Stimulated activated CD4-positive, alpha-beta T cell treated with anti-CD3 and anti-CD28 coated beads, TNF-alpha, amount 100 ng/mL, for 1 hour (primary cell): Measurements from ENCODE around the gene NUDT4.

ENCODE experiments used
- DNase-seq, 3 donors: peaks; one replicate each; pipeline ENCODE4 v3.0.0-alpha.2; 2020; ENCODE audit warnings: low read depth in 3 of 3, low spot score in 1 of 3

NUDT4 gene

DNA sequence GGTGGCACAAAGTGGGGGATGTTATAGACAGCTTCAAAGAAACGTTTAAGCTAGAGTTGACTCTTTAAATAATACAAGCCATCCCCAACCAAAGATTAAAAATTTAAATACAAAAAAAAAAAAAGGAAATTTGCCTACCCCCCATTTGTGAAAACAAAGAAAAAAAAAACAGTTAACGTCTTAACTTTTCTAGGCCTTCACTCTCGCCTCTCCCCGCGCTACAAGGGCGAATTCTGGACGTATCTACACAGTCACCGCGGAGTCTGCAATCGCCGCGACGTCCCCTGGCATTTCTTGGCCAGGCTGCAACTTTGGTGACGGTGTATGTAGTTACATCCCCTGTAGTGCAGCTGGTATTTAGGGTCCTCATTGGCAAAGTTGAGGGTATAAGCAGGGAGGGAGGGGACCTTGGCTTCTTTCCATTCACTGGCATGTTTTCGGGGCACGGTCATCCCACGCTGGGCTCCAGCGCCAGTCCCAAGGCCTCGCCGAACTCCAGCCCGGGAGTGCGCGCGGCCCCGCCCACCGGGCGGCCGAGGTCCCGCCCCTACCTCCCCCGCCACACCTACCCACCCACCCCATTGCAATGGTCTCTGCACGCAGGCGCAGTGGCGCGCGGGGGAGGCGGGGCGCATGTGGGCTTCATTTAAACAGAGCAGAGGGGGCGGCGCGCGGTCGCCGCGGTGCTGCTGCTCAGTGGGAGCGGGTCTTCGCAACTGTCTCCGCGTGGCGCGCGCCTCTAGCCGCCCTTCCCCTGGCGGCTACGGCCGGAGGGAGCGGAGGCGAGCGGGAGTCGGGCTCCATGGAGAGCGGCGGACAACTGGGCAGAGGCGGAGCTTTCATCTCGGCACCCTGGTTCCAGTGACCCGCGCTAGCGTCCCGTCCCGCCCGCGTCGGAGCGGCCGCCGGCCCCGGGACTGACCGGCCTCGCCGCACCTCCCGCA lies at the start of gene NUDT4:
Gene NUDT4, plus strand, starts transcription at position 674 of the 944 bp plus-strand sequence. CDS start 398 bp downstream, outside the sequence.
- peak; percentile 92 to 98 (median 95) for DNase-seq

DNA sequence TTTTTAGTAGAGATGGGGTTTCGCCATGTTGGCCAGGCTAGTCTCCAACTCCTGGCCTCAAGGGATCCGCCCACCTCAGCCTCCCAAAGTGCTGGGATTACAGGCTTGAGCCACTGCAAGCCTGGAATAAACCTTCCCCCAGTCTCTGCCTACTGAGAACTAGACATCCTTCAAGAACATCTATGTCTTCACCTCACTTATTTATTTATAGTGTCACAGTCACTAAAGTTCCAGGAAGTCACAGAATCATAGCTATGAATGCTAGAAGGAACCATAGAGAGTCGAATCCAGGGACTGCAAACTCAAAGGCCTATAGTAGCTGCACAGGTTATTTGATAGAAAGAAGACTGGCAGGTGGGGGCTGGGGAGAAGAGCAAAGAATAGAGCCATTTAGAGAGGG lies 44.7 kb upstream of the NUDT4 start:
- no peak for DNase-seq

DNA sequence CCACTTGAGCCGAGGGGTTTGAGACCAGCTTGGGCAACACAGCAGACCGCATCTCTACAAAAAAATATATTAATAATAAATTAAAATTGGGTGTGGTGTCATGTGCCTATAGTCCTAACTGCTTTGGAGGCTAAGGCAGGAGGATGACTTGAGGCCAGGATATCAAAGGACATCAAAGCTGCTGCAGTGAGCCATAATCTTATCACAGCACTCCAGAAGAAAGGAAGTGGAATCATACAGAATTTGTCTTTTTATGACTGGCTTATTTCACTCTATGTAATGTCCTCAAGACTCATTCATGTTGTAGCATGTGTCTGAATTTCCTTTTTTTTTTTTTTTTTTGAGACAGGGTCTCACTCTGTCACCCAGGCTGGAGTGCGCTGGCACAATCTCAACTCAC lies 43.9 kb upstream of the NUDT4 start:
- DNase-seq: no peak

- DNase-seq: no peak
Observed at GRCh38 chr12:93335603-93336162, 42.0 kb upstream of the NUDT4 start.

DNA sequence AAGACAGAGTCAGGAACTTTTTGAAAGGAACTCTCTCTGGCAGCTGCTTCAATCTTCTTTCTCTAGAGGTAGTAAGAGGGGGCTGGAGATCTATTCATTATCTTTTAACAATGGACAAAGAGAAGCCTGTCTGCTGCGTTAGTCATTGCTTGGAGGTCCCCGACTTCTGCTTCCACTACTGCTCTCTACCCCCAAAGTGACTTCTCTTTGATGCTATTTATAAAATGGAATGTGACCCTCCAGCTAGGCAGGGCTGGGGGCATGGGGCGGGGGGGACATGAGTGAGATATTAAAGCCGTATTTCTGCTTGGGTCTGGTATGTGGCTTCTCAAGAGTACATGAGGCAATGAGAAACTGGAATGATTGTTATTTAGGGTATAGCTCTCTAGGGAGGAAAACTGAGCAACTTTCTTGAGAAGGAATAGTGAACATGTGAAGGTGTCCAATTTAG lies 41.4 kb upstream of the NUDT4 start:
- DNase-seq: no peak

- no peak for DNase-seq
Observed at GRCh38 chr12:93338598-93338997, 39.1 kb upstream of the NUDT4 start.

DNA sequence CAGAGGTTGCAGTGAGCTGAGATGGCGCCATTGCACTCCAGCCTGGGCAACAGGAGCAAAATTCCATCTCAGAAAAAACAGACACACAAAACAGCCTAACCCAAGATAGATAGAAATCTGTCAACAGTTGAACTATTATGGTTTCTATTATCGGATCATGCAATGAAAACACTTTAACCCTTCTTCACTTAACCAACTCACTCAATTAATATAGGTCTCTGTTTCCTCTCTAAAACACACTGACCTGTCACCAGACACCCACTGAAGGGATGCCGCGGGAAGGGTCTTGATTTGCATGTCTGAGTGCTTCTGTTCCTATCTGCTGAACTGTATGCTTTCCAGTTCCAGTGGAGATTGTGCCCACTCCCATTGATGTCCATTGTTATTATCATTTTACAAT lies 38.0 kb upstream of the NUDT4 start:
- no peak for DNase-seq

DNA sequence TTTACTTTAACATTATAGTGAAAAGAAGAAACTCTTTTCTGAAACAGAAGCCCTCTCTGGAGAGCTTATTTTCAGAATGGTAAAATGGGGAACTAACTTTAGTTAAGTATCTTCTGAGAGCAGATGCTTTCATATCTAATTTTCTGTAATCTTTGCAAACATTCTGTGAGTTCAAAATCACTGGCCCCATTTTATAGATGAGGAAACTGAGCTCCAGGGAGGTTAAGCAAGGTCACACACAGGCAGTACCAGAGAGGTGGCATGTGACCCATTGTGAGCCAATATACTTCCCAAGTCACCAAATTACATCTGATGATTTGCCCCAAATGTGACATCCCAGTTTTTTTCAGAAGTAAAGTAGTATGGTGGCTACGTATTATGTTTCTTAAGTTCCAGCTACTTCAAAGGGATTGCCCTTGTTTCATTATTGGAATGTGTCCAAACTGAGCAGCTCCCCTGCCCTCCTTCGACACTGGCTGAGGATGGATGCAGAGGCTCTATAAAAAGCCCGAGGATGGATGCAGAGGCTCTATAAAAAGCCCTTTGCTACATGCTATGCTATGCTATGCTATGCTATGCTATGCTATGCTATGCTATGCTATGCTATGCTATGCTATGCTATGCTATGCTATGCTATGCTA lies 36.2 kb upstream of the NUDT4 start:
- DNase-seq: no peak

DNA sequence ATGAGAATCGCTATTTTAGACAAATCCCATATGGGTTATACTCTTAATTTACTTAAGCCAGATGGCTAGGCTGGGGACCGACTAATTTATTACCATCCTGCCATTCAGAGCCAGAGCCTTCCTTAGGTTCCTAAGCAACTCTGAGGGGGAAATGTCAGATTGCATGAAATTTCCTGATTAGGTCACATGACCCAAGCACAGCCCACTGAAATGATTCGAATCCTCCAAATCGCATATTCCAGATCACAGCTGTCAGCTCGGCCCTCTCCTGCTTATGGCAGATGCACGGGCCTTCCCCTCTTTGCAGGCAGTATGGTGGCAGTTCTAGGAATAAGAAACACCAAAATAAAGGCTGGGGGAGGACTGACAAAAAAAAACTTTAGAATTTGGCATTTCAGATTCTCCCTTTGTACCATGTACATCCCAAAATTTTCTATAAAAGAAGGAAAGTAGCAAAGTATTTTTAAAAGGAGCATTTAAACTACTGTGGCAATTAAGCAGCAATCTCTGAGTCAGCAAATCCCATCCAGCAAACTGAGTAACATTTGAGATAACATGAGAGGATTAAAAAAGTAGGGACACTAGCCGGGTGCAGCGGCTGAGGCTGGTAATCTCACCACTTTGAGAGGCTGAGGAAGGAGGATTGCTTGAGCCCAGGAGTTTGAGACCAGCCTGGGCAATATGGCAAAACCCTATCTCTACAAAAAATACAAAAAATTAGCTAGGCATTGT lies 30.5 kb upstream of the NUDT4 start:
- no peak for DNase-seq

DNA sequence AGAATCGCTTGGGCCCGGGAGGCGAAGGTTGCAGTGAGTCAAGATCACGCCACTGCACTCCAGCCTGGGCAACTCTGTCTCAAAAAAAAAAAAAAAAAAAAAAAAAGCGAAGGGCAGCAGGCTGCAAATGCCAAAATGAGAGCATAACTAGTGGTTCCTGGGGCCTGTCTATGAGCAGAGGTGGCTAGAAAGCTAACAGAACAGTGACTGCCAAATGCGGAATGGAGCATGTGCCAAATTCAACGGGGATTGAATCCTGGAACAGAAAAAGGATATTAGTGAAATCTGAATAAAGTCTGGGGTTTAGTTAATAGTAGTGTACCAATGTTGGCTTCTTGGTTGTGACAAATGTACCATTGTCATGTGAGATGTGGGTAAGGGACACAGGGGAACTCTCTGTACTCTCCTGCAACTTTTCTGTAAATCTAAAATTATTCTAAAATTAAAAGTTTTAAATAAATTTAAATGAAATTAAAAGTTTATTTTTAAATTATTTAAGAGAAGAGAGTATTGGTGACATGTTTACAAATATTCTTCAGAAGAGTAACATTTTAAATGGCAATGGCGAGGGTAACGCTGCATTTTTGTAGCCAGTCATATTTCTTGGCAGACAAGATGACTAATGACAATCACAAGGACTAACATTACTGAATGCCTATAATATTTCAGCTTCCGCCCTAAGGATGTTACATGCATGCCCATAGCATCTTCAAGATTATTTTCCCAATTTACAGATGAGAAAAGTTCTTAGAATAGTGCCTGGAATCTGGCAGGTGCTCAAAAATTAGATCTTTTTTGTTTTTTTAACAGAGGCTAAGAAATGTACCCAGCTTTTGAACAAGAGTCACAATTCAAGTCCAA lies 28.9 kb upstream of the NUDT4 start:
- no peak for DNase-seq

DNA sequence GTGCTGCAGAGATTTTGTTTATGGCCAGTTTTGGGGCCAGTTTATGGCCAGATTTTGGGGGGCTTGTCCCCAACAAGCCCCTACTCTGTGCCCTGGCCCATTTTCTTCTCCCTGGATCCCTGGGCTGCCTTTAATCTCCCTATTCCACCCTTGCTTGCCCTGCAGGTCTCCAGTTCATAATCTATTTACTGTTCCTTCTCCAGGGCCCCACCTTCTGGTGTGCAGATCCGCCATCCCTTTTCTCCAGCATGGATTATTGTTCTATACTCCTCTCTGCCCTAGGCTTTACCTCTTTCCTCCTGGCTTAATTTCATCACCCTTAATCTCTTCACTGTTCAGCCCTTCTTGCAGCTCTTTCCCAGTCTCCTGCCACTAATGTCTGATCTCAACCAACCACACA lies 26.0 kb upstream of the NUDT4 start:
- no peak for DNase-seq

DNA sequence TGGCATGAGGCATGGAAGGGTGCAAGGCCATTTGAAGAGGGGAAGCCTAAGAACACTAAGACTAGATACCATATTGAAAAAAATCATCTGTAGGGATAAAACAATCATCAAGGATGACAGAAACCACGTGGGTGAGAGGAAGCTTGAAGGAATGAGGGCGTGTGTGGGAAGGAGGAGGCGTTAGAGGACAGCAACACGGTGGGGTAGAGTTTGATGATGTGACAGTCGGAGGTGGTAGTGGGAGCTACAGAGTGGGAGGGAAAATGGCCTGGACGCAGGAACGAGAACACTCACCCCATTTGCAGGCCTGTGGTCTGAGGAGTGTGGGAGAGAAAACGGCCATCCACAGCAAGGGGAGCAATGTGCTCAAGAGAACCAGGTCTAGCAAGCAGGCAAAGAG lies 25.4 kb upstream of the NUDT4 start:
- no peak for DNase-seq

GRCh38 chr12:93356214-93356613 lies 21.5 kb upstream of the NUDT4 start:
- DNase-seq: no peak

- no peak for DNase-seq
Observed at GRCh38 chr12:93358058-93358457, 19.7 kb upstream of the NUDT4 start.

- no peak for DNase-seq
Observed at GRCh38 chr12:93358821-93359220, 18.9 kb upstream of the NUDT4 start.

DNA sequence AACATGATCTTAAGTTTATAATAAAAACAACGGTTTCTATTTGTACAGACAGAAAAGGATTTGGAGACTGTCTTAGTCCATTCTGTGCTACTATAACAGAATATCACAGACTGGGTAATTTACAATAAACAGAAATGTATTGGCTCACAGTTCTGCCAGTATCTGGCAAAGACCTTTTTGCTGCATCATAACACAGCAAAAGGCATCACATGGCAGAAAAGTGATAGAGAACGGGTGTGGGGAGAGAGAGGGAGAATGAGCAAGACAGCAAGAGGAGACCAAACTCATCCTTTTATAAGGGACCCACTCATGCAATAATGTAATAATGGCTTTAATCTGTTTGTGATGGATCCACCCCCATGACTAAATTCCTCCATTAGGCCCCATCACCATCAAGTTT lies 17.0 kb upstream of the NUDT4 start:
- DNase-seq: no peak

- DNase-seq: no peak
Observed at GRCh38 chr12:93361151-93361919, 16.4 kb upstream of the NUDT4 start.

DNA sequence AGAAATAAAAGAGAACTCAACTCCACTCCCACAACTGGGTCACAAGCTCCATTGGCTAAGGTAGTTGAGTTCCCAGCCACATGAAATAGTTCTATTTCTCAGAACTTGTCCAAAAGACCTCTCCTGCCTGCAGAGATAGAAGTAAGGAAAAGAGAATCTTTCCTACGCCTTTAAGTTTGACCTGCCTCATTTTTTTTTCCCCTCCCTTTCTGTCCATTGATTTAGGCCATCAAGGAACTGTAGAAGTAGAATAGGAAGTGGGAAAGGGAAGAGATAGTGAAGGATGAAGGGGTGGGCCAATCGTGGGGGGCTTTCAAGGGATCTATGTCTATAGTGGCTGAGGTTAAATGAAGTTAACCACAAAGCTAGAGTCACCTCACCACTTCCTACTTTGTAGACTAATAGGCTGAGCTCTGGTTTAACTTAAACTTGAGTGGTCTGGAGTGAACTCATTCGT lies 13.9 kb upstream of the NUDT4 start:
- no peak for DNase-seq

DNA sequence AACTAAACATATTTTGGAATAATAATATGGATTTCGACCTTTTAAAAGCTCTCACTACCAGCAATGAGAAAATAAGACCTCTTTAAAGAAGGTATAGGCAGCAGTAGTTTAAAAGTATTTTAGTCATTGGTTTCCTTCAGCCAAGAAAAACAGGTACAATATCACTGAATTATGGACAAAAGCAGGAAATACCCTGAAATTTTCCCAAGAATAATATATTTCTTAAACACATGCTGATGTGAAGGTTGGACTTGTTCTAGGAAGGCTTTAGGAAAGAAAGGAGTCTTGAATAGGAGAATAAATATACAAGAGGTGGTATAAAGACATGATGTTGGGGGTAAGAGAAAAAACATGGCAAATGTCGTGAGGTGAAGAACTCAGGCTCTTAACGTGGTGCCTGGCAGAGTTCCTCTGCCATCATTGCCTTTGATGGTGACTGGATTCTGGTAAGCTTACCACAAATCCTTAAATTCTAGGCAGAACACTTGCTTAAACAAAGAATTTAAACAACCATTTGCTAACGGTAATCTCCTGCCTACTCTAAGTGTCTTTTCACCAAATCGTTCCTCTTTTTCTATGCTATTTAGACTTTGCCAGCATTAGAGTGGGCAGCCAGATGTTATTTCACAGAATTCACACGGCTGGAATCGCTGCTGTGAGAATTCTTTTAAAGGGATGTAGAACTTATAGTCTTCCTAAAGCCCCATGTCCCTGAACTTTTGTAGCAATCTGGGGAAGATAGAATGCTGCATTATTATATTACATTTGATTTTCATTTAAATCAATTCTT lies 11.9 kb upstream of the NUDT4 start:
- no peak for DNase-seq
